ENCODE data around the gene CDH23.

GRCh38 chr10:71776481-71776925, 379.8 kb downstream of the CDH23 start:
- TF ChIP-seq EZH2 (IDR thresholded peaks at IDR 0.05; ENCODE audit: insufficient read depth, poor library complexity, severe bottlenecking) (no peak), EZH2phosphoT487 (IDR thresholded peaks at IDR 0.05; ENCODE audit: insufficient read depth, low read depth) (no peak)

Data from GM23248 (cell line).